RWPE2 (cell line): Measurements from ENCODE around the gene LSM4.

Experiments
- ATAC-seq: fragments of 200-7000 bp; cut with Tn5 transposase; 3 replicates; pipeline ENCODE4 v1.9.1; 2021; ENCODE audit warnings: low read depth
- DNase-seq: peaks from one replicate; pipeline ENCODE4 v3.0.0-alpha.2; 2020; ENCODE audit warnings: low spot score
- H3K27ac ChIP-seq: fragments of 450-650 bp; 2 replicates; pipeline ENCODE4 v1.5.1; 2017; ENCODE audit warnings: mild to moderate bottlenecking; ENCODE audit not compliant: poor library complexity, severe bottlenecking
- H3K27me3 ChIP-seq: fragments of 250-450 bp; sonication (Bioruptor Pico); 2 replicates; pipeline ENCODE4 v1.5.1; 2021; ENCODE audit warnings: mild to moderate bottlenecking, moderate library complexity; ENCODE audit not compliant: insufficient read depth, poor library complexity, severe bottlenecking
- H3K36me3 ChIP-seq: fragments of 250-450 bp; sonication (Bioruptor Pico); 2 replicates; pipeline ENCODE4 v1.5.1; 2020; ENCODE audit warnings: low read depth, mild to moderate bottlenecking, moderate library complexity
- H3K4me1 ChIP-seq: fragments of 250-450 bp; sonication (Bioruptor Pico); 2 replicates; pipeline ENCODE4 v1.5.1; 2021; ENCODE audit warnings: mild to moderate bottlenecking, moderate library complexity; ENCODE audit not compliant: insufficient read depth, poor library complexity, severe bottlenecking
- H3K4me3 ChIP-seq: fragments of 250-450 bp; sonication (Bioruptor Pico); 2 replicates; pipeline ENCODE4 v1.5.1; 2021; ENCODE audit warnings: mild to moderate bottlenecking, moderate library complexity; ENCODE audit not compliant: severe bottlenecking
- H3K9me3 ChIP-seq: fragments of 250-450 bp; sonication (Bioruptor Pico); 2 replicates; pipeline ENCODE4 v1.5.1; 2021; ENCODE audit warnings: mild to moderate bottlenecking, moderate library complexity; ENCODE audit not compliant: severe bottlenecking
- TF ChIP-seq, protein P1 (sequence below): fragments of 450-650 bp; IDR thresholded peaks from one replicate; pipeline ENCODE4 v1.5.1; 2017; ENCODE audit warnings: mild to moderate bottlenecking, moderate library complexity; ENCODE audit not compliant: poor library complexity, severe bottlenecking

The LSM4 gene

DNA sequence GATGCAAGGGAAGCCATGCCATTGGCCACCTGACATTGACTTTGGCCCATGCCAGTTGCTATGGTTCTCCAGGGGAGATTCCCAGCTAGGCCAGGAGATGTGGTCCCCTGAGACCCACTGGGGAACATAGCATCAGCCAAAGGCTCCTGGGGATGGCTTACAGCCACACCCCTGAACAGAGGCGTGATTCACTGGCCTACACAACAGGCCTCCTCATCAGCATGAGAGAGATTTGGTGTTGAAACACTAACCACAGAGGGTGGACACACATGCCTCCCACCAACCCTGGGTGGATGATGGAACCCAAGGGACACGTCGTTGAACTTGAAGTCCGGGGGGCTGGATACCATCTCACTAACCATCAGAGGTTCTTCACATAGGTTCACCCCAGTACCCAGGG lies 63.0 kb downstream of the LSM4 start:
- H3K4me3 ChIP-seq, result no peak overlapping the region
- H3K4me1 ChIP-seq, result no peaks in the 10 kb centered on the region
- DNase-seq, result no peak
- TF ChIP-seq, protein P1, sequence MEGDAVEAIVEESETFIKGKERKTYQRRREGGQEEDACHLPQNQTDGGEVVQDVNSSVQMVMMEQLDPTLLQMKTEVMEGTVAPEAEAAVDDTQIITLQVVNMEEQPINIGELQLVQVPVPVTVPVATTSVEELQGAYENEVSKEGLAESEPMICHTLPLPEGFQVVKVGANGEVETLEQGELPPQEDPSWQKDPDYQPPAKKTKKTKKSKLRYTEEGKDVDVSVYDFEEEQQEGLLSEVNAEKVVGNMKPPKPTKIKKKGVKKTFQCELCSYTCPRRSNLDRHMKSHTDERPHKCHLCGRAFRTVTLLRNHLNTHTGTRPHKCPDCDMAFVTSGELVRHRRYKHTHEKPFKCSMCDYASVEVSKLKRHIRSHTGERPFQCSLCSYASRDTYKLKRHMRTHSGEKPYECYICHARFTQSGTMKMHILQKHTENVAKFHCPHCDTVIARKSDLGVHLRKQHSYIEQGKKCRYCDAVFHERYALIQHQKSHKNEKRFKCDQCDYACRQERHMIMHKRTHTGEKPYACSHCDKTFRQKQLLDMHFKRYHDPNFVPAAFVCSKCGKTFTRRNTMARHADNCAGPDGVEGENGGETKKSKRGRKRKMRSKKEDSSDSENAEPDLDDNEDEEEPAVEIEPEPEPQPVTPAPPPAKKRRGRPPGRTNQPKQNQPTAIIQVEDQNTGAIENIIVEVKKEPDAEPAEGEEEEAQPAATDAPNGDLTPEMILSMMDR, result no peak
- H3K9me3 ChIP-seq, result no peaks in the 10 kb centered on the region
- H3K27me3 ChIP-seq, result no peaks in the 10 kb centered on the region
- H3K27ac ChIP-seq, result no peak overlapping the region
- ATAC-seq, result no peak
- no peaks in the 10 kb centered on the region for H3K36me3 ChIP-seq

DNA sequence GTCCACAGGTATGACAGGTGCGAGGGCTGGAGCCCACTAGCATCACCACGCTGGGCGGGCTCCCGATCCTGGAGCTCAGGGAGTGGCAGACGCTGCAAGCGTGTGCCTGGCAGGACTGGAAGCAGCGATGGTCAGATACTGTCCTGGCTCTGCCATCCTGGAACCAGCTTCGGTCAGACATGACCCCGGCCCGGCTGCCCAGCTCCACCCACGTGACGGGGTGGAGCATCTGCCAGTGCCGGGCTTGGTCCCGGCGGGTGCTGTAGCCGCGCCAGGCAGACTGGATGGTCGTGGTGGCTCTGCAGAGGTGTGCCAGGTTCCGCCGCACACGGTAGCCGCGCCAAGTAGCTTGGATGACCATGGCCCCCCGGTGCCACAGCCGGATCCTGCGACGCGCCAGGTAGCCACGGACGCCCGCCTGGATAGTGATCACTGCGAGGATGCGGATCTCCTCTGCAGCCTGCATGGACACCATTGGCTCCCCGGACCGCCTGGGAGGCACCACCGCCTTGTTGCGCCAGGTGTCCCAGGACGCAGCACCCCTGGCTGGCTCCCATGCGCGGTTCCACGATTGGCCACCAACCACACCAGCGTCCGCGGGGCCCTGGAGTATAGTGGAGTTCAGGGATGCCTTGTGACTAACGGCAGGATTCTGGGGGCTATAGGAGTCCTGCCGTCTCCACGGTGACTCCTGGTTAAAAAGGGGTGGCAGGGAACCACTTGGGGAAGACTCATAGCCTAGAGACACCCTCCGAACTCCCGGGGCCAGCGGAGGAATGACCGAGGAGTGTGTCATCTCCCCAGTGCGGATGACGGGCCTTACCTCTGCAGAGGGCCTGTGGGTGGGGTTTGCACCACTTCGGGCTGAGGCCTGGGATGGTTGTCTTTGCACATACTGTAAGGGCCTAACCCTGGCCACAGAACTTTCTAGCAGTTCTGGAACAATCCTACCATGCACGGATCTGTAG lies 65.1 kb downstream of the LSM4 start:
- Histone ChIP-seq H3K9me3 (no peaks in the 10 kb centered on the region), H3K4me3 (no peak overlapping the region), H3K4me1 (no peaks in the 10 kb centered on the region), H3K36me3 (no peaks in the 10 kb centered on the region), H3K27ac (no peak overlapping the region), H3K27me3 (no peaks in the 10 kb centered on the region)
- DNase-seq (no peak), ATAC-seq (no peak)
- TF ChIP-seq, protein P1, result no peak
